ENCODE results near the gene PPA2. TPM values are rescaled to one million over a fixed set of nuclear protein-coding genes. Genes with fewer than 3 reads are reported as not detected.
"Not testable (repeated sequence)": the region's sequence is repeated elsewhere in the genome, so short reads cannot be mapped to it uniquely, and the experiment has no call there.

The PPA2 gene
- total RNA-seq, 1 experiment from 2014 or later, result 110 TPM

DNA sequence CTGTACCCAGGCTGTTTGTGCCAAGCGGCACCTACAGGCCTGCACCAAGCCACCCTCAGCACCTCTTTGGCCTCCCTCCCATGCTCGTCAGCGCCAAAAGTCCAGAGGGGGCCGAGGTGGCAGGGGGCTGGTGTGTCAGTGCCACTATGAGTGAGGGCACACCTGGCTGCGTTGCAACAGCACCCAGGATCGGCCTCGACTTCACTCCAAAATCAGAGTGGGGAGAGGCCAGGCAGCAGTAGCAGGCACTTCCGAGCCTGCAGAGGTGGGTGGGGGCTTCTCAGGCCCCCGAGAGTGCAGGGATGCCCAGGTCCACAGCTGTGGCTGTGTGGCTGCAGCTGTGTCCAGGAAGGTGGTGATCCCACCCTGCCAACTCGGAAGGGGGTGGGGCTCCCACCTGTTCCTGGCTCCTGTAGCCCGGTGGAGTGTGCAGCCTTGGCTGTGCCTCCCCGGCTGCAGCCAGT is 58.5 kb downstream of the PPA2 start:
- in situ Hi-C loops (cut with HindIII; ENCODE audit: low pct_unique_long_range_greater_than_20kb, low sequenced_read_pairs), result no loop called here
- DNase-seq (ENCODE audit: low read depth), result no peak

DNA sequence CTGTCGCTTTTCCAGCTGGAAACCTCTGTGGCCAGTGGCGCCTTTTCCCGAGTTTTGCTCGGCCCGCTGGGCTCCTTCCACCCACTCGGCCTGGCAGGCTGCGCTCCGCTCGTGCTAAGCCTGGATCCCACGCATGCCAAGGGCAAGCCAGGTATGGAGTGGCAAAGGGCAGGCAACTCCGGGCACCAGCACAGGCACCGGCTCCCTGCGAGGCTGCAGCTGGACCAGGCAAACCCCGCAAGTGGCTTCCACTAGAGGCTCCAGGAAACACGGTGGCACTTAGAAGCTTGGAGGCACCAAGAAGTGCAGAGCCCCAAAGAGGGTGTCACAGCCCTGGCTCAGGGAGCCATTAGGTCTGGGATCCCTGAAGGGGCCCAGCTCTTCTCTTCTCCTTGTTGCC is 59.5 kb downstream of the PPA2 start:
- DNase-seq (ENCODE audit: low read depth), result no peak
- in situ Hi-C loops (cut with HindIII; ENCODE audit: low pct_unique_long_range_greater_than_20kb, low sequenced_read_pairs), result no loop called here

DNA sequence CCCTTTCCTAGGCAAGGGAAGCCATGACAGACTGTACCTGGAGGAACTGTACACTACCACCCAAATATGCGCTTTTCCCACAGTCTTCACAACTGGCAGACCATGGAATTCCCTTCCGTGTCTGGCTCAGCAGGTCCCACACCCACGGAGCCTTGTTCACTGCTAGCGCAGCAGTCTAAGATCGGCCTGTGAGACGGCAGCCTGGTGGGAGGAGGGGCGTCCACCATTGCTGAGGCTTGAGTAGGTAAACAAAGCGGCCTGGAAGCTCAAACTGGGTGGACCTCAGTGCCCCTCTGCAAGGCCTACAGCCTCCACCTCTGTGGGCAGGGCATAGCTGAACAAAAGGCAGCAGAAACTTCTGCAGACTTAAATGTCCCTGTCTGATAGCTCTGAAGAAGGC is 64.7 kb downstream of the PPA2 start:
- in situ Hi-C loops (cut with HindIII; ENCODE audit: low pct_unique_long_range_greater_than_20kb, low sequenced_read_pairs); DNase-seq (ENCODE audit: low read depth): not testable (repeated sequence)

DNA sequence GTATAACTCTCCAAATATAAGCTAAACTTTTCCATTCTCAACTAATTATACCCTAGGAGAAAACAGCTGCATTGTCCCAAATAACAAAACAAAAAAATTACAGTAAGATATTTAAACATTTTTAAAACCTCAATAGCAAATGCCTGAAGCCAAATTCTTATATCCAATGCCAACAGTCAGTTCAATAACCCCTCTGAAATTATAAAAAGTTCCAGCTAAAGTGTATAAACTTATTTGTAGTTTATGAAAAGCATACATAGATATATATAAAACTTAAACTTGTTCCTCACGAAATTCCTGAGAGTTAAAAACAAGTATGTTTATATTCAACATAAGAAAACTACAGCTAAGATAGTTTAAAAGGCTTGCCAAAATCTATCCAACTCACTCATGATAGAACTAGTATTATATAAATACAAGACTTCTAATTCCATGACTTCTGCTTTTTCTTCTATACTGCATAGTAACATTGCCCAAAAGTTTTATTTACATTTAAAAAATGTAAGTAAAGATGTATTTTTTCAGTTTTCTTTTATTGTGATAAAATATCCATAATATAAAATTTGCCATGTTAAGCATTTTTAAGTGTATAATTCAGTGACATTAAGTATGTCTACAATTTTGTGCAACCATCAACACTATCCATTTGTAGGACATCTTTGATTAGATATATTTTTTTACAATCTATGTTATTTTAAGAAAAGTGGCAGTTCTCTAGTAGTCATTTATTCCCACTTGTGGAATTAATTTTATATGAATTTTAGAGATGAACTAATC is 72.8 kb downstream of the PPA2 start:
- in situ Hi-C loops (cut with HindIII; ENCODE audit: low pct_unique_long_range_greater_than_20kb, low sequenced_read_pairs), result no loop called here
- no peak for DNase-seq (ENCODE audit: low read depth)

DNA sequence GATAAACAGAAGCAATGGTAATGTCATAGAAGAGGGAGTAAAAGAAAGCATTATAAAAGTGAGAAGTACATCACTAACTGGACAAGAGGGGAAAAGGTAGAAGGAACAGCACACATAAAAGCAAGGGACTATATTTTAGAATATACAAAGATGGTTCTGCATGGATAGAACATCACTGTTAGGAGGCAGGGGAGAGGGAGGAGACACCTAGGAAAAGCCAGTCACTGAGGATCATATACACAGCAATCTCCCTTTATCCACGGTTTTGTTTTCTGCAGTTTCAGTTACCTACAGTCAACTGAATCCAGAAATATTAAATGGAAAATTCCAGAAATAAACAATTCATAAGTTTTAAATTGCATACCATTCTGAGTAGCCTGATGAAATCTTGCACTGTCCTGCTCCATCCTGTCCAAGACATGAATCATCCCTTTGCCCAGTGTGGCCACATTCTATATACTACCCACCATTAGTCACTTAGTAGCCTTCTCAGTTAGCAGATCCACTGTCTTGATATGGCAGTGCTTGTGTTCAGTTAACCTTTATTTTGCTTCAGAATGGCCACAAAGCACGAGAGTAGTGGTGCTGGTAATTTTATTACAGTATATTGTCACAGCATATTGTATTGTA is 74.2 kb downstream of the PPA2 start:
- in situ Hi-C loops (cut with HindIII; ENCODE audit: low pct_unique_long_range_greater_than_20kb, low sequenced_read_pairs), result no loop called here
- DNase-seq (ENCODE audit: low read depth), result peak; percentile 10

DNA sequence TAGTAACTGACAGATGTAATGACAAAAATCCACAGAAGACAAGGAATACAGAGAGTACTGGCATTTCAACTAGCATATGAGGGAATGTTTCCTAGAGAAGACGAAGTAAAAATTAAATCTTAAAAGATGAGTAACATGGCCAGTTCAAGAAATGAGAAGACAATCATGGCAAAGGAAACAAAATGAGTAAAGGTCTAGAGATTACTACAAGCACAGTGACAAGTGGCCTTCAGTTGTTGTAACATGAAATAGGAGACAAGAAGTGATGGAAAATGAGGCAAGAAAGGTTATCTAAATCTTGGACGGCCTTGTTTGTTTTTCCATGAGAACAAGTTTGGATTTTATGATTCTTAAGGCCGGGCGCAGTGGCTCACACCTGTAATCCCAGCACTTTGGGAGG is 81.0 kb downstream of the PPA2 start:
- no peak for DNase-seq (ENCODE audit: low read depth)
- in situ Hi-C loops (cut with HindIII; ENCODE audit: low pct_unique_long_range_greater_than_20kb, low sequenced_read_pairs), result no loop called here

DNA sequence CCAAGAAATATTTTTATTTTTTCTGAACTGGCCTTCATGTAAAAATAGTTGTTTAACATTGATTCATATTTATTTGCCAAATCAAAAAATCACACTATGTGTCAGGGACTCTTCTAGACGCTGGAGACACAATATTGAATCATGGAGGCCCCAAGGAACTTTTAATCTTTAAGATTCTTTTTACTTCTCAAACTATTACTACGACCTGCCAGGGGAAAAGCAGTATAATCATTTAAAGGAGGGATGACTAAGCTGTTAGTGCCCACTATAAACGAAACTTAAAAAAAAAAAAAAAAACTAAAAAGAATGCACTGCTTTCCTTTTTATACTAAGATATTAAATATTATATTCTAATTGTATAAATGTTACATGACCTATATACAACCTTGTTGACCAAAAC is 84.7 kb downstream of the PPA2 start:
- DNase-seq (ENCODE audit: low read depth), result no peak
- in situ Hi-C loops (cut with HindIII; ENCODE audit: low pct_unique_long_range_greater_than_20kb, low sequenced_read_pairs), result no loop called here

DNA sequence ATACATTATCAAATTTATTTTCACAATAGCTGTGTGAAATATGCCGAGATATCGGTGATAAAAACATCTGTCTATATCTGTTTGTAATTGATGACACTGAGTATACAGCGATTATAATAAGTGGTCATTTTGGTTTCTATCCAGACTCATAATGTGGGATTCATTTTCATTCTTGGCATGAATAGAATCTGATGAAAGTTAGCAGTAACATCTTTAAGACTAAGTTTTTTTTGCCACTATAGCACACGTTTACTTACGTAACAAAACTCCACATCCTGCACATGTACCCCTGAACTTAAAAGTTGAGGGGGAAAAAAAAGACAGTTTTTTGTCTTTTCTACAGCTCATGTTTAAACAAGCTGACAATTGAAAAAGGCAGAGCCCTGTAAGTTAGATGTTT is 86.4 kb downstream of the PPA2 start:
- no peak for DNase-seq (ENCODE audit: low read depth)
- in situ Hi-C loops (cut with HindIII; ENCODE audit: low pct_unique_long_range_greater_than_20kb, low sequenced_read_pairs), result no loop called here

DNA sequence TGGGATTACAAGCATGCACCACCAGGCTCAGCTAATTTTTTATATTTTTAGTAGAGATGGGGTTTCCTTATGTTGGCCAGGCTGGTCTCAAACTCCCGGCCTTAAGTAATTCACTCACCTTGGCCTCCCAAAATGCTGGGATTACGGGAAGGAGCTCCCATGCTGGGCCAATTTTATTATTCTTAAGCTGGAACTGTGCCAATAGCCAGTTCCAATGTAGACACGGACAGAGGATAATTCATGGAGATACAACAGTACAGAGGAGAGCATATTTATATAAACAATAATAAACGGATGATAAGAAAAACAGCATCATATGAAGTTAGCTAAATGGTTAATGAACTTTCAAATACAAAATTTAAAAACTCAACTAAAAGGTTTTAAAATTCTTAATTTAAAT is 87.8 kb downstream of the PPA2 start:
- no peak for DNase-seq (ENCODE audit: low read depth)
- in situ Hi-C loops (cut with HindIII; ENCODE audit: low pct_unique_long_range_greater_than_20kb, low sequenced_read_pairs), result no loop called here

DNA sequence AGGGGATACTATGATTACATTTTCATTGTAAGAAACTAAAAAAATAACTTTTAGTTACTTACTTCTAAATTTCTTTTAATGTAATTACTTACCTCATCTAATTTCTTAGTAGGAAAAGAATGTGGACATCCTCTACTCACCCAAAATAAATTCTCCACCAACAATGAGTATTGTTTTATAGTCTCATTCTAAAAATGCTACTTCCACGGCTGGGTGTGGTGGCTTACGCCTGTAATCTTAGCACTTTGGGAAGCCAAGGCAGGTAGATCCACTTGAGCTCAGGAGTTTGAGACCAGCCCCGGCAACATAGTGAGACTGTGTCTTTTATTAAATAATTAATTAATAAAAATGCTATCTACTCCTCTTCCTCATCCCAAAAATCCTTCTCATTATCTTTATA is 99.8 kb downstream of the PPA2 start:
- in situ Hi-C loops (cut with HindIII; ENCODE audit: low pct_unique_long_range_greater_than_20kb, low sequenced_read_pairs), result no loop called here
- DNase-seq (ENCODE audit: low read depth), result no peak

DNA sequence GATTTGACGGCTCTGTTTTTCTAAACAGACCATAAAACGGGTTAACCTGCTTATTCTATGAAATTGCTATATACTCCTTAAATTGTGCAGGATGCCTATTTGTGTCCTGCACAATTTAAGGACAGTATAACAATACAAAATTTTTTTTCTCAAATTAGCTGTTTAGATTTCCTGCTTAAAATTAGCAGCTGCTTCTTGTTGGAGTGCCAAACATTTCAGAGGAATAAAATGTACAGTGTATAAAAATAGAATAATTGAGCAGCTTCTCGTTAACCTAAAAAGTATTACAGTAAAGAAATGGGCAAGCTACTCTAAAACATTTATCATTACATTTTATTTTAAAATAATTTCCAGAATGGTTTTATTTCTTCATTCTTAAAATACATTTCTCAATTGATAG is 100.5 kb downstream of the PPA2 start:
- in situ Hi-C loops (cut with HindIII; ENCODE audit: low pct_unique_long_range_greater_than_20kb, low sequenced_read_pairs), result no loop called here

DNA sequence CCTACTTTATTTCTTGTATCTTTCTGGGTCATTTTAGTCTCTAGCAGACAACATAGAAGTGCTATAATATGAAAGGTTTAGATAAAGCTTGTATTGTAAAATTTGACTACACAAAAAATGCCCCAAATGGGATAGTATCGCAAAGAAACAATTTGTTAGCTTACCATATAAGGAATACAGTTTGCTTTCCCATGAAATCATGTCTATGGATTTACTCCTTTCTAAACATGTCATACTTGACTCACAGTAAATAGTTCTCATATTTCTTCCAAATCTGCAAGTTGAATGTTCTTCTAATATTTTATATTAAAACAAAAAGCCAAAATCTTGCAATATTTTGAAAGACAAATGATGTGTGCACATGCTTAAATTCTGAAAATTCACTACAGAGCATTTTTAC is 103.9 kb downstream of the PPA2 start:
- no peak for DNase-seq (ENCODE audit: low read depth)
- in situ Hi-C loops (cut with HindIII; ENCODE audit: low pct_unique_long_range_greater_than_20kb, low sequenced_read_pairs), result no loop called here

More for the DNA sequence above, 100.5 kb downstream of the PPA2 start:
- no peak for DNase-seq (ENCODE audit: low read depth)

DNA sequence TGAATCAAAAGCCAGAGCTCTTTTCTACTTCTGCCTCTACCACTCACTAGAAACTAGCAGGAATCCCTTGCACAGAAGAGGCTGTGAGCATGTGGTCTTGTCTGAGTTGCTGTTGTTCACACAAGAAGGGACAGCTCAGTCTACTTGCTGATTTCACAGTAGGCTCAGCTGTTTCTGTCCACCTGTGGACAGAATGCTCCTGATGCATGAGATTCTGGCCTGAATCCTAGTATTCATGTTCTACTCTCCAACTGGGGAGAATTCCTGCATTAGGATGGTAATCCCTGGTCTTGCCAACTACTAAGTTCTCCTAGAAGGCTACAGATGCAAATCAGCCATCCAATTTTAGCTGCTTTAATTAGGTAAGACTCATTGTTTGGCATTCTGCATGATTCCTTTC is 112.8 kb downstream of the PPA2 start:
- in situ Hi-C loops (cut with HindIII; ENCODE audit: low pct_unique_long_range_greater_than_20kb, low sequenced_read_pairs), result no loop called here
- no peak for DNase-seq (ENCODE audit: low read depth)

DNA sequence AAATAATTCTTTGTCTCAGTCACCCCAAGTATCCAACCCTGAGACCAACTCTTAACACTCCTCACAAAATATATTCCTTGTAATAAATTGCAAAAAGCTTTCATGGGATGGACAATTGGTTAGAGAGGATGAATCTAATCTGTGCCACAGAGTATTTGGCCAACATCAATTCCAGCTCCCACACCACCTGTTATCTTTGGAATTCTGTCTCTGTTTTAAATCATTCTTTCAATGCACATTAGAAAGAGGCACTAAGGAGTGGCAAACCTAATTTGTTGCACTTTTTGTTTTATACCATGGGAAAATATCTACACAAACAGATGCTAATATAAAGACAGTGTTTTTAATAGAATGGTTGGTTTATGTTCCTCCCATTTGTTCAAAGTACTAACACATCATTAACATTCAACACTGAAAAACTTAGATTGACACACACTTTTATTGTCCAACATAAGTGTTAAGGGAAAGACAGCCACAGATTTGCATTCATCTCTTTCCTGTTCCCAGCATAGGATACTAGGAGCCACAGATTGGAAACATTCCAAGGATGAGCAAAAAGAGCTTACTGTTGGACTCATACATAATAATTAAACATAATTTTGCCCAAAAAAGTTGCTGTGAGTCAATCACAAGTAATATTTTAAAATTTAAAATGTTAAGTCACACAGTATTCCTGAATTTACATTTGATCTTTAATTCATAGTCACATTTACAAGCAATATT is 116.4 kb downstream of the PPA2 start:
- in situ Hi-C loops (cut with HindIII; ENCODE audit: low pct_unique_long_range_greater_than_20kb, low sequenced_read_pairs), result no loop called here
- DNase-seq (ENCODE audit: low read depth), result no peak

DNA sequence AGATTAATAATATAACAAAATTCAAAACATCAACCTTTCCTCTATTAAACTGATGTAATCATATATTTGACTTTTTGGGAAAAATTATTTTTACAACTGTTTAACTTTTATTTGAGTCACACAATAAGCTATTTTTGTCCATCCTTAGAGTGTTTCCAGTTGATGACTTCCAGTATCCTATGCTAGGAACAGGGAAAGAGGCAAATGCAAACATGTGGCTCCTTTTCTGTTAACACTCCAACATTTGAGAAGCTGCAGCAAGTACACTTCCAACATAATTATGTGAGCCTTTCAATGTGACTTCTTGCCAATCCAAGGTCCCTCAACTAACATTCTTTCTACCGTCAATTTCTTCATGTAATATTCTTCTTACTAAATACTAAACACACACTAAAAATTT is 117.7 kb downstream of the PPA2 start:
- in situ Hi-C loops (cut with HindIII; ENCODE audit: low pct_unique_long_range_greater_than_20kb, low sequenced_read_pairs), result no loop called here
- no peak for DNase-seq (ENCODE audit: low read depth)

DNA sequence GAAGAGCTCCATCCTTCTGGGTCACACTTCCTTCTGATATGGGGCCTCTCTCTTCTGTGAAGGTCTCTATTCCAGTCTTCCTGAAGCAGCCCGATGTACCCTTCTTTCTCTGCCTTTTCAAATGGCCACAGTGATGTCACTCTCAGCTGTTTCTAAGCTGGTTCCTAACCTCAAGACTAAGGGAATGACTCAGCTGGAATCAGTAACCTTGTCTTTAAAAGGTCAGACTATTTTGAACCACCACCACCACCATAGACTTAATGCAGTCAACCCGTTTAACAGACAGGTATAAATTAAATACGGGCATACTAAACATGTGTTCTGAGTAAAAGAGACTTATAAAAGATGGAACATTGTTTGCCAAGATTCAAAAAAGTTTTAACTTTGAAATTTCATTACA is 121.0 kb downstream of the PPA2 start:
- in situ Hi-C loops (cut with HindIII; ENCODE audit: low pct_unique_long_range_greater_than_20kb, low sequenced_read_pairs), result no loop called here
- DNase-seq (ENCODE audit: low read depth), result no peak

DNA sequence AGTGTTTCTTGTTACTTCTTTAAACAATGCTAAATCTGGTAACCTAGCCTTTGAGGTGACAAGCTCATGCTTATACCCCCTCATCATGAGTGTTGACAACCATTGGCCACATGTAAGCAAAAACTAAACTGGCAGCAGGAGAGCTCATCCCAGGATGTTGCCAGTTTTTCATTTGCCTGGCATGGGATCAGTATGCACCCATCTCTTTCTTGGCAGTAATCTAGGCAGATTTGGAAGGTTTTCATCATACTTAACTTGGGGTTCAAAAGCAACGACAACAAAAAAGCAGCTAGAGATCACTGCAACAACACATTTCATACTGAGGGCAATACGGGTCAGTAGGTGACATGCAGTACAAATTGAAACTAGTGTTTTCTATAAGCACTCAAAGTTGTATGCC is 122.0 kb downstream of the PPA2 start:
- in situ Hi-C loops (cut with HindIII; ENCODE audit: low pct_unique_long_range_greater_than_20kb, low sequenced_read_pairs), result no loop called here
- DNase-seq (ENCODE audit: low read depth), result no peak

DNA sequence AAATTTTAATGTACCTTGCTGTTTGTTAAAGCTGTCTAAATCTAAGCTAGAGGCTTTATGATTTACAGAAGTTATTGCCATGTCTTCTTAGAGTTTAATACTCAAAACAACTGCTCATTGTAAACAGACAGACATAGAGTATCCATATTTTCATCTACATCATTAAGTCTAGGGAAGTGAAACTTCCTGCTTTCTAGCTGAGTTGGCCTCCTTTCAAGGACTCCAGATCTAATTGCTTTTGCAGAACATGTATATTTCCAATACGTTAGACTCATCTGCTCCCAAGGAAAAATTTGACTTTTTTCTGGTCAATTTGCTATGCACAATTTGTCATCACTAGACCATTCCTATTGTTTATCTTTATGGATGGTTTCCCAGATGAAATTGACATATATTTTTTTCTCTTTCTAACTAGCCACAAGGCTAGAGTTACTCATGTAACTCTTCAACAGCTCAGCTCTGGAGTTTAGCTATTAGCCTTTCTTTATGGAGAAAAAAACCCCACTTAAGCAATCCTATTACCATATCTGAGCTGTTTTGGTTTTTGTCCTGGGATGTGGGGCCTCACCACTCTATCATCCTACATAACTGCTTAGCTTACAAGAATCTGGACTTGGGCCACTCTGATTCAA is 122.9 kb downstream of the PPA2 start:
- in situ Hi-C loops (cut with HindIII; ENCODE audit: low pct_unique_long_range_greater_than_20kb, low sequenced_read_pairs), result no loop called here
- DNase-seq (ENCODE audit: low read depth), result no peak

DNA sequence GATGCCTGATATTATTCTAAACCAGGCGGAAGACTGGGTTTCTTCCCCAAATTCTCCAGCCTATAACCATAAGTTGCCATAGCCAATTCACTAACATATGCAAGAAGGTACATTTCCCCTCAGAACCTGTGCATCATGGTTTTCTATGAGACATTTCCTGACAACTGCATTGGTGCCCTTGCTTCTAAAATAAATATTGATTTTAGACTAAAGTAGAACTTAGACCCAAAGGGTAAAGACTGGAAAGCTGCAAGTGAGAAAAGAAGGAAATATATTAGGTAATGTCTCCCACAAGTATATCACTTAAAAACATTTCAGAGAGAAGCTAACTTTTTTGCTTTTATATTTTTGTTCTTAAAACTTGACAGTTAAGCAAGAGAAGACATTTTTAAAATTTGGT is 125.1 kb downstream of the PPA2 start:
- in situ Hi-C loops (cut with HindIII; ENCODE audit: low pct_unique_long_range_greater_than_20kb, low sequenced_read_pairs), result no loop called here

More for the DNA sequence above, 125.1 kb downstream of the PPA2 start:
- no peak for DNase-seq (ENCODE audit: low read depth)
